BE2C (cell line): ENCODE measurements around the gene SPATS2.

Experiments
- DNase-seq: peaks from one replicate; pipeline ENCODE4 v3.0.0-alpha.2; 2020
- H3K27me3 ChIP-seq: fragments of 250-450 bp; sonication (Bioruptor Pico); 2 replicates; pipeline ENCODE4 v1.5.1; 2020; ENCODE audit warnings: mild to moderate bottlenecking
- H3K36me3 ChIP-seq: fragments of 250-450 bp; sonication (Bioruptor Pico); 2 replicates; pipeline ENCODE4 v1.5.1; 2020; ENCODE audit warnings: mild to moderate bottlenecking
- H3K4me1 ChIP-seq: fragments of 250-450 bp; sonication (Bioruptor Pico); 2 replicates; pipeline ENCODE4 v1.5.1; 2020
- H3K4me3 ChIP-seq: 2 replicates; pipeline ENCODE4 v1.5.1; 2011; ENCODE audit warnings: low read depth, low read length
- H3K9me3 ChIP-seq: fragments of 250-450 bp; sonication (Bioruptor Pico); 2 replicates; pipeline ENCODE4 v1.5.1; 2020
- TF ChIP-seq, protein P1 (sequence below): IDR thresholded peaks from 2 replicates; pipeline ENCODE4 v1.5.1; 2012; ENCODE audit warnings: mild to moderate bottlenecking, low read depth, low read length

The SPATS2 gene

GRCh38 chr12:49456131-49456679, 88.9 kb downstream of the SPATS2 start:
- Histone ChIP-seq H3K36me3 (peaks cover 3% of the 10 kb centered on the region), H3K27me3 (no peaks in the 10 kb centered on the region), H3K4me3 (no peak overlapping the region), H3K9me3 (no peaks in the 10 kb centered on the region), H3K4me1 (no peaks in the 10 kb centered on the region)
- DNase-seq: no peak
- TF ChIP-seq, protein P1, sequence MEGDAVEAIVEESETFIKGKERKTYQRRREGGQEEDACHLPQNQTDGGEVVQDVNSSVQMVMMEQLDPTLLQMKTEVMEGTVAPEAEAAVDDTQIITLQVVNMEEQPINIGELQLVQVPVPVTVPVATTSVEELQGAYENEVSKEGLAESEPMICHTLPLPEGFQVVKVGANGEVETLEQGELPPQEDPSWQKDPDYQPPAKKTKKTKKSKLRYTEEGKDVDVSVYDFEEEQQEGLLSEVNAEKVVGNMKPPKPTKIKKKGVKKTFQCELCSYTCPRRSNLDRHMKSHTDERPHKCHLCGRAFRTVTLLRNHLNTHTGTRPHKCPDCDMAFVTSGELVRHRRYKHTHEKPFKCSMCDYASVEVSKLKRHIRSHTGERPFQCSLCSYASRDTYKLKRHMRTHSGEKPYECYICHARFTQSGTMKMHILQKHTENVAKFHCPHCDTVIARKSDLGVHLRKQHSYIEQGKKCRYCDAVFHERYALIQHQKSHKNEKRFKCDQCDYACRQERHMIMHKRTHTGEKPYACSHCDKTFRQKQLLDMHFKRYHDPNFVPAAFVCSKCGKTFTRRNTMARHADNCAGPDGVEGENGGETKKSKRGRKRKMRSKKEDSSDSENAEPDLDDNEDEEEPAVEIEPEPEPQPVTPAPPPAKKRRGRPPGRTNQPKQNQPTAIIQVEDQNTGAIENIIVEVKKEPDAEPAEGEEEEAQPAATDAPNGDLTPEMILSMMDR: no peak

DNA sequence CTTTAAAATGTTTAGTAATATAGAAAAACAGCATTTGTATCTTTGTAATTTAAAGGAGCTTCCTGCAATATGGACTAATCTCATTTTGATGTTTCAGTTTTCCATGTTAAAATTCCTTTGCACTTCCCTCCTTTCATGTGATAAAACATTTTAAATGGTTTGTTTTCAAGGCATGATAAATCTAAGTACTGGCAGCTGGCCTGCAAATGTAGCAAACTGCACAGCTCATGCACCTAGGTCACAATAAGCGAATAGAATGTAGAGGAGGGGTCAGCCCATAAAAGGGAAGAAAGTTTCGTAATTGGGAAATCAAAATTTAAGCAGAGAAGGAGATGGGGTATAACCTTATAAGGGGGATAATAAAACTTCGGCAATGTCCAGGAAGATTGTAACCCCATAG, 91.6 kb downstream of the SPATS2 start:
- H3K4me1 ChIP-seq: no peaks in the 10 kb centered on the region
- no peak overlapping the region for H3K4me3 ChIP-seq
- no peaks in the 10 kb centered on the region for H3K27me3 ChIP-seq
- TF ChIP-seq, protein P1: no peak
- DNase-seq: no peak
- H3K36me3 ChIP-seq: peaks cover 8% of the 10 kb centered on the region
- H3K9me3 ChIP-seq: no peaks in the 10 kb centered on the region

DNA sequence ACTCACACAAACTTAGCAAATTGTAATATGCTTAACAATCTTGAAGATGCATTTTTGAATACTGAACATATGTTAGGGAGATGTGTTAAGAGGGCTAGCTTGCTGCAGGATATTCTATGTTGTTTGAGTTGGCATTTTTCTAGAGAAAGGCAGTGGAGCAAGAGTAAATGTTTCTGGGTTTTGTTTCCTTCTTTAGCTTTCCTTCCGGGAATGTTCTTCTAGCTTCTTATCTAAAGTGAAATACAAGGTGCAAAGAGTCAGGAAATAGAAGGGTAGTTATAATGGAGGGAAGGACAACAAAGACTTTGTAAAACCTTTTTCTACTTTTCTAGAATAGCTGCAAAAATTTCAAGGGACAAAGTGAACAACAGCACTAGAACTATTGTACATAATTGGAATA, 94.0 kb downstream of the SPATS2 start:
- Histone ChIP-seq H3K9me3 (no peaks in the 10 kb centered on the region), H3K27me3 (no peaks in the 10 kb centered on the region), H3K4me3 (no peak overlapping the region), H3K36me3 (peaks cover 8% of the 10 kb centered on the region), H3K4me1 (no peaks in the 10 kb centered on the region)
- no peak for DNase-seq
- TF ChIP-seq, protein P1: no peak

DNA sequence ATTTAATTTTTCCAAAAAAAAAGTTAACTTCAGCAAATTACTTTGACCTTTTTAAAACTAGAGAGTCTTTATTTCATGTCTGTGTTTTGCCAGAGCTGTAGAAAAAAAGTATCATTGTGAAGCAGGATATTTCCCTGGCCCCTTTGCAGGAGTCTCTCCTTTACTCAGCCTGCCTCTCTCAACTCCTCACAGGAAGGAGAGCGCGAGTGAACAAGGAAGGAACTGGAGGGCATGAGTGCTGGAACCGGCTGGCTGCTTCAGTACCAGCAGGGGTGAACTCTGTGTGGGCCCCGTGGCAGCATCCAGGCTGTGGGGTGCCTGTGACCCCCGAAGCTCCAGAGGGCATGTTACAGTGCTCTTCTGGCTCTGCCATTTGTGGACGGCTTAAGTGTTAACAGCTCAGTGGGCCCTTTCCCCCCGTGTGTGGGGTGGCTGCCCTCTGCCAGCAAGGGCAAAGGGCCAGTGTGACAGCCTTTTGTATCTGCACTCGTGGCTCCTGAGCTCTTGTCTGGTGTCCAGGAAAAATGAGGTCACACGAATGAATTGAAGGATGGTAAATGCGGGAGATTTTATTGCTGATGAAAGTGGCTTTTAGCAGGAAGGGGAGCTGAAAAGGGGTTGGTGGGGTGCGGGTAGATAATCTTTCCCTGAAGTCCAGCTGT, 95.0 kb downstream of the SPATS2 start:
- no peak for DNase-seq
- Histone ChIP-seq H3K27me3 (no peaks in the 10 kb centered on the region), H3K4me3 (no peak overlapping the region), H3K9me3 (no peaks in the 10 kb centered on the region), H3K36me3 (peaks cover 8% of the 10 kb centered on the region), H3K4me1 (no peaks in the 10 kb centered on the region)
- TF ChIP-seq, protein P1: no peak

DNA sequence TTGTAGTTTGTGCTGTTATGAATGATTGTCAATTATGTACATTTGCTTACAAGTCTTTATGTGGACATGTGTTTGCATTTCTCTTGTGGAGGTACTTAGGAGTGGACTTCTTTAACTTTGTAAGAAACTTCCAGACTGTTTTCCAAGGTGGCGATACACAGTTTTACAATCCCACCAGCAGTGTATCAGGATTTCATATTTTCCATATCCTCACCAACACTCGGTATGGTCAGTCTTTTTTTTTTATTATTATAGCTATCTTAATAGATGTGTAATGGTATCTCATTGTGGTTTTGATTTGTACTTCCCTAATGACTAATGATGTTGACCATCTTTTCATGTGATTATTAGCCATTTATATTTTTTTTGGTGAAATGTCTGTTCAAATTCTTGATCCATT, 97.9 kb downstream of the SPATS2 start:
- Histone ChIP-seq H3K4me3 (no peak overlapping the region), H3K9me3 (no peaks in the 10 kb centered on the region), H3K4me1 (no peaks in the 10 kb centered on the region), H3K36me3 (peaks cover 8% of the 10 kb centered on the region), H3K27me3 (no peaks in the 10 kb centered on the region)
- no peak for DNase-seq
- TF ChIP-seq, protein P1: no peak

GRCh38 chr12:49470986-49471385, 103.7 kb downstream of the SPATS2 start:
- no peaks in the 10 kb centered on the region for H3K27me3 ChIP-seq
- H3K9me3 ChIP-seq: no peaks in the 10 kb centered on the region
- H3K36me3 ChIP-seq: no peaks in the 10 kb centered on the region; the same call in 1 of the 2 replicates
- DNase-seq: no peak
- TF ChIP-seq, protein P1: no peak
- no peaks in the 10 kb centered on the region for H3K4me1 ChIP-seq
- H3K4me3 ChIP-seq: no peak overlapping the region
